Activated T-cell treated with anti-CD3 and anti-CD28 coated beads for 4 hours (primary cell): Measurements from ENCODE around the gene ARMH1.
"Not testable (repeated sequence)": the region's sequence is repeated elsewhere in the genome, so short reads cannot be mapped to it uniquely, and the experiment has no call there.

Experiments
- DNase-seq: peaks from one replicate; pipeline ENCODE4 v3.0.0-alpha.2; 2020

ARMH1 gene

GRCh38 chr1:44645476-44646244 lies 28.9 kb upstream of the ARMH1 start:
- no peak for DNase-seq

- DNase-seq = no peak
Observed at GRCh38 chr1:44646261-44647110, 28.0 kb upstream of the ARMH1 start.

DNA sequence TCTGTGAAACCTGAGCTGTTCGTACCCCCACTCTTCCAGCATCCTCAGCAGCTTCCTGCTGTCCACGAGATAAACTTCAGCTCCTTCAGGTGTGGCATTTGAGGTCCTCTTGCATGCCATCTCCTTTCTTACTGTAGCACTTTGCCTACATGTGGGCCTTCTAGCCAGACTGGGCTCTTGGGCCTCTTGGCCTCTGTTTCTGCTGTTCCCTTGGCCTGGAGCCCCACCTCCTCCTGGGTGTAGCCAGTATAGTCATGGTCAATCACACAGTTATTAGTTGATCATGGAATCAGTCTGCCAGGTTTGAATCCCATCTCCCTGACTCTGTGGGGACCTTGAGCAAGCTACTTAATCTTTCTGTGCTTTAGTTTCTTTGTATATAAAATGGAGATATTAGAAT lies 26.6 kb upstream of the ARMH1 start:
- DNase-seq = no peak

GRCh38 chr1:44648529-44649250 lies 25.8 kb upstream of the ARMH1 start:
- DNase-seq = no peak

- no peak for DNase-seq
Observed at GRCh38 chr1:44649788-44650158, 24.7 kb upstream of the ARMH1 start.

GRCh38 chr1:44650159-44650831 lies 24.2 kb upstream of the ARMH1 start:
- DNase-seq = no peak

DNA sequence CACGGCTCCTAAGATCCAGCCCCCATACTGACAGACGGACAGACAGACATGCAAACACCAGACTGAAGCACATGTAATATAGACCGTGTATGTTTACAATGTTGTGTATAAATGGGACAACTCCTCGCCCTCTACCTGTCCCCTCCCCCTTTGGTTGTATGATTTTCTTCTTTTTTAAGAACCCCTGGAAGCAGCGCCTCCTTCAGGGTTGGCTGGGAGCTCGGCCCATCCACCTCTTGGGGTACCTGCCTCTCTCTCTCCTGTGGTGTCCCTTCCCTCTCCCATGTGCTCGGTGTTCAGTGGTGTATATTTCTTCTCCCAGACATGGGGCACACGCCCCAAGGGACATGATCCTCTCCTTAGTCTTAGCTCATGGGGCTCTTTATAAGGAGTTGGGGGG lies 23.4 kb upstream of the ARMH1 start:
- DNase-seq = no peak

- peak; percentile 70 for DNase-seq
Observed at GRCh38 chr1:44652445-44653106, 21.9 kb upstream of the ARMH1 start.

- DNase-seq = no peak
Observed at GRCh38 chr1:44653107-44653964, 21.2 kb upstream of the ARMH1 start.

DNA sequence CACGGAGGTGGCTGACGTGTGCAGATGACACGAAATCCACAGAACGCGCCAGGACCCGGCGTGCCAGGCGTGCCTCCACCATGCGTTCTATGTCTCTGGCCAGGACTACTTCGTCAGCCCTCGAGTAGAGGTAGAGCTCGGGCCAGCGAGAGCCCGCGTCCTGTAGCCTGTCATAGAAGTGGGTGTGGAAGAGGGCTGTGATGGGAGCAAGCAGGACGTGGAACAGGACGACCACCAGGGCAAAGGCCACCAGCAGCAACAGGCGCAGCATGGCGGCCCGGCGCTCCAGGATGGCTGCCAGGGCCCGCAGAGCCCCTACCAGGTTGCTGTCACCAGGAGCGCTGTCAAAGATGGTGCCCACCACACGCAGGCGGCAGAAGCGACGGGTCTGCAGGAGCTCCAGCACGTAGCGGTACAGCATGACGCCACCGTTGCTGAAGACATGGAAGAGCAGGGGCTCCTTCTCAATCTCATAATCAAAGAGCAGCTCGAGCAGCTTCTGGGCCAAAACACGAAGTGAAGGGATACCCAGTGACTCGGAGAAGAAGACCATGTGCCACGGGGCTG lies 19.8 kb upstream of the ARMH1 start:
- DNase-seq = no peak

- DNase-seq = no peak
Observed at GRCh38 chr1:44655609-44656008, 18.9 kb upstream of the ARMH1 start.

- DNase-seq = no peak
Observed at GRCh38 chr1:44659566-44659965, 14.9 kb upstream of the ARMH1 start.

DNA sequence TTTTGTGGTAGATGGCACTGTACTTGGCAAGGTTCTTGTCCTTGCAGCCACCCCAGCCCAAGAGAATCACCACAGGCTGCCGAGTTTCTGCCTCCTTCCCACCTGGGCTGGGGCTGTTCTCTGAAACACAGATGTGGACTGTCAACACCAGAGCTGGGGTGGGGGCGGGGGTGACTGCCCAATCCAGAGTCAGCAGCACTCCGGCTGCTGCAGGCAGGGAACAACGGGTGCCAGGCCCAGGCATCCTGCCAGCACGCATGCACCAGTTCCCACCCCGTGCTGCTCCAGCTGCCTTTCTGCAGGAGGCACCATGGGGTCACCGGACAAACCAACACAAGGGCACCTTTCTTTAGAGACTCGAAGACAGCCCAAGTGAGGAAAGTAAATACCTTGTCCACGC lies 14.3 kb upstream of the ARMH1 start:
- no peak for DNase-seq

DNA sequence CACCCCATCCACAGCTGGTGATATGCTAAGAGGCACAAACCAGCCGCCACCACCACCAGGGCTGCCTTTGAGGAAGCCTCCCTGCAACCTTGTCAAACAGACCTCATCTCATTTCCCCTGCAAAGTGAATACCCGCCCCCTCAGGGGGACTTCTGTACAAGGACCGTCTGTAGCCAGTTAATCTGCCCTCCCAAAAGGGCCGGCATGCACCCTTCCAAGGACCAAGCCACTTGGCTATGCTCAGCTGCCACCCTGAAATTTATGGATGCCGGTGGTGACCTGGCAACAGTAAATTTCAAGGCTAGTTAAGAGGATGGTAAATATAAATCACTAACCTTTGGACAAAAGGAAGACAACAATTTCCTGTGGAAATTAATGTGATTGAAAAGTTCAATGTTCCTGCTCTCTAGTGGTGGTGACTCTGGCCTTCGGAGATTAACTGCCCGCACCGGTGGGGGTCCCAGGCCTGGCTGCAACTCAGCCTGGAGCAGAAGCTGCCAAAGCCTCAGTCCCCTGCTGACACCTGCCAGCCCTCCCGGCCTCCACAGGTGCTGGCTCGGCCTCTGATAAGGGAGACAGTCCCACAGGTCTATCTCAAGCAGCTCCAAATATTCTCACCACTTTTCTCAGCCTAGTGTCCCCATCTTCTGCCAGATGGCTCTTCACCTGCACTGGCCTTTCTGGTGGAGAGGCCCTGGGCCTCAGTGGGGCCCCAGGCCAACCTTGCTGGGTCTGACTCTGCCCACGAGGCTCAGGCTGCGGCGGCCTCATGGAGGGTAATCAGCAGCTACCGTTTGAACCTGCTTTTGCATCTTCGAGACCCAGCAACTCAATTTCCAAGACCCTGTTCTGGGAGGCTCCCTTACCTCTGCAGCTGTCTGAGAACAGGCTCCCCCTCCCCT lies 12.5 kb upstream of the ARMH1 start:
- DNase-seq = no peak

GRCh38 chr1:44662683-44663030 lies 11.9 kb upstream of the ARMH1 start:
- DNase-seq = no peak

DNA sequence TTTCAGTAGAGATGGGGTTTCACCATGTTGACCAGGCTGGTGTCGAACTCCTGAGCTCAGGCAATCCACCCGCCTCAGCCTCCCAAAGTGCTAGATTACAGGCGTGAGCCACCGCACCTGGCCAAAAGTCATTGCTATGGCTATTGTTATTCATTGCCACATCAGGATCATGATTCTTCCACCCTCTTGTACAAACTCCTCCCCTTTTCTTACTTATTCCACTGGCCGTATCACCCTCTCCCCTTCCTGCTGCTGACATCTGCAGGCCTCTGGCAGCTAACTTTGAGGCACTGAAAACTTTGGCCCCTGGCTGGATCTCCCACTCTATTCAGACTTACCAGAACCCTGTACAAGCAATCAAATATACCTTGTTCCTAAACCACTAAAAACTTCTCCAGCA lies 11.1 kb upstream of the ARMH1 start:
- no peak for DNase-seq

DNA sequence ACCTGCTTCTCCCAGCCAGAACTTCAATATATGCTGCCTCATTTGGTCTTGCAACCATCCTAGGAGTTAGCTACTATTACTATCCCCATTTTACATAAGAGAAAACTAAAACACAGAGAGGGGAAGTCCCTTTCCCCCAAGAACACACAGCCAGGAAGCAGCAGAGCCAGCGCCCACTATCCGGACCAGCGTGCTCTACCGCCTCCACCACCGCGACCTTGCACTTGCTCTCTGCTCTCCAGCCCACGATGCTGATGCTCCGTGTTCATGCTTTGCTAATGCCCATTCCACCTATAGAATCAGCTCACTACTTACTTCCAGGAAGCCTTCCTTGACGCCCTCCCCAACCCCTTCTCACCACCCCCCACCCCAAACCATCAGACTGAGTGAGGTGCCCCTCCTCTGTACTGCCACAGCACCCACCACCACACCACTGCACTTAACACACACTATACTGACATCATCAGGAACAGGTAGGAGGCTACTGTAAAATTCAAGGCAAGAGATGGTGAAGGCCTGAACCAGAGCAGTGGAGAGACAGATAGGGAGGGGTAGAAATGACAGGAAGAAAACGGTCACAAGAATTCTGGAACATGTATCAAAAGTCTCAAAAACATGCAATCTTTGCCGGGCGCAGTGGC lies 9.7 kb upstream of the ARMH1 start:
- DNase-seq = peak; percentile 21

DNA sequence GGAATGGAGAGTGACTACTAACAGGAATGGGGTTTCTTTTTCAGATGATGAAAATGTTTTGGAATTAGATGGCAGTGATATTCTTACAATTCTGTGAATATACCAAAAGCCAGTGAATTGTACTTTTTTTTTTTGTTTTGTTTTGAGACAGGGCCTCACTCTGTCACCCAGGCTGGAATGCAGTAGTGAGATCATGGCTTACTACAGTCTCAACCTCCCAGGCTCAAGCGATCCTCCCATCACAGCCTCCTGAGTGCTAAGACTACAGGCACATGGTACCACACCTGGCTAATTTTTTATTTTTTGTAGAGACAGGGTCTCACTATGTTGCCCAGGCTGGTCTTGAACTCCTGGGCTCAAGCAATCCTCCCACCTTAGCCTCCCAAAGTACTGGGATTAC lies 7.8 kb upstream of the ARMH1 start:
- not testable (repeated sequence) for DNase-seq

- no peak for DNase-seq
Observed at GRCh38 chr1:44670751-44671640, 3.5 kb upstream of the ARMH1 start.
